ENCODE data around the gene DIO3. TPM values are rescaled to one million over a fixed set of nuclear protein-coding genes. Genes with fewer than 3 reads are reported as not detected.

Gene DIO3
- polyA plus RNA-seq, 1 experiment, result not detected

GRCh38 chr14:101562659-101563351 is 1.5 kb downstream of the DIO3 start:
- no peak overlapping the region for H3K27ac ChIP-seq (ENCODE audit: low read depth, low read length)
- peaks cover 74% of the 10 kb centered on the region for H3K27me3 ChIP-seq (ENCODE audit: control insufficient read depth, insufficient read depth, low read length)
- DNase-seq (ENCODE audit: low read depth, low spot score), result no peak
- ChIA-PET CTCF (no interaction called here), POLR2A (no interaction called here)
- no peak overlapping the region for H3K4me3 ChIP-seq (ENCODE audit: low read depth, low read length)
- TF ChIP-seq, protein P1, sequence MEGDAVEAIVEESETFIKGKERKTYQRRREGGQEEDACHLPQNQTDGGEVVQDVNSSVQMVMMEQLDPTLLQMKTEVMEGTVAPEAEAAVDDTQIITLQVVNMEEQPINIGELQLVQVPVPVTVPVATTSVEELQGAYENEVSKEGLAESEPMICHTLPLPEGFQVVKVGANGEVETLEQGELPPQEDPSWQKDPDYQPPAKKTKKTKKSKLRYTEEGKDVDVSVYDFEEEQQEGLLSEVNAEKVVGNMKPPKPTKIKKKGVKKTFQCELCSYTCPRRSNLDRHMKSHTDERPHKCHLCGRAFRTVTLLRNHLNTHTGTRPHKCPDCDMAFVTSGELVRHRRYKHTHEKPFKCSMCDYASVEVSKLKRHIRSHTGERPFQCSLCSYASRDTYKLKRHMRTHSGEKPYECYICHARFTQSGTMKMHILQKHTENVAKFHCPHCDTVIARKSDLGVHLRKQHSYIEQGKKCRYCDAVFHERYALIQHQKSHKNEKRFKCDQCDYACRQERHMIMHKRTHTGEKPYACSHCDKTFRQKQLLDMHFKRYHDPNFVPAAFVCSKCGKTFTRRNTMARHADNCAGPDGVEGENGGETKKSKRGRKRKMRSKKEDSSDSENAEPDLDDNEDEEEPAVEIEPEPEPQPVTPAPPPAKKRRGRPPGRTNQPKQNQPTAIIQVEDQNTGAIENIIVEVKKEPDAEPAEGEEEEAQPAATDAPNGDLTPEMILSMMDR (IDR thresholded peaks at IDR 0.05; ENCODE audit: low read depth, low read length), result no peak
- peaks cover 17% of the 10 kb centered on the region for H3K9me3 ChIP-seq (ENCODE audit: control insufficient read depth, insufficient read depth, low read length)

DNA sequence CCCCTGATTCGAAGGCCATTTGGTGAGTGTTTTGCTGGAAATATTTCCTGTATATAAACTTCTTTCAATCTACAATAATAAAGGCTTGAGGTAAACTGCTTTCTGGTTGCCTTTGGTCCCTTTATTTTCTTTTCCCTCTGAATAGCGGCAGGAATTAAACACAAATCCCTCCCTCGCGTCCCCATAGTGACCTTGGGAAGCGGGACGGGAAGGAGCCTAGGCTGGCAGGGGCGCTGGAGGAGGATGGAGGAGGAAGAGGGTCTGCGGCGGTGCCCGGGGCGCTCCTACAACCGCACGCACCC is 2.0 kb downstream of the DIO3 start:
- Histone ChIP-seq H3K27me3 (ENCODE audit: control insufficient read depth, insufficient read depth, low read length) (peaks cover 74% of the 10 kb centered on the region), H3K27ac (ENCODE audit: low read depth, low read length) (no peak overlapping the region), H3K4me3 (ENCODE audit: low read depth, low read length) (no peak overlapping the region), H3K9me3 (ENCODE audit: control insufficient read depth, insufficient read depth, low read length) (peaks cover 17% of the 10 kb centered on the region)
- ChIA-PET POLR2A (no interaction called here), CTCF (no interaction called here)
- DNase-seq (ENCODE audit: low read depth, low spot score), result no peak
- TF ChIP-seq, protein P1 (IDR thresholded peaks at IDR 0.05; ENCODE audit: low read depth, low read length), result no peak

DNA sequence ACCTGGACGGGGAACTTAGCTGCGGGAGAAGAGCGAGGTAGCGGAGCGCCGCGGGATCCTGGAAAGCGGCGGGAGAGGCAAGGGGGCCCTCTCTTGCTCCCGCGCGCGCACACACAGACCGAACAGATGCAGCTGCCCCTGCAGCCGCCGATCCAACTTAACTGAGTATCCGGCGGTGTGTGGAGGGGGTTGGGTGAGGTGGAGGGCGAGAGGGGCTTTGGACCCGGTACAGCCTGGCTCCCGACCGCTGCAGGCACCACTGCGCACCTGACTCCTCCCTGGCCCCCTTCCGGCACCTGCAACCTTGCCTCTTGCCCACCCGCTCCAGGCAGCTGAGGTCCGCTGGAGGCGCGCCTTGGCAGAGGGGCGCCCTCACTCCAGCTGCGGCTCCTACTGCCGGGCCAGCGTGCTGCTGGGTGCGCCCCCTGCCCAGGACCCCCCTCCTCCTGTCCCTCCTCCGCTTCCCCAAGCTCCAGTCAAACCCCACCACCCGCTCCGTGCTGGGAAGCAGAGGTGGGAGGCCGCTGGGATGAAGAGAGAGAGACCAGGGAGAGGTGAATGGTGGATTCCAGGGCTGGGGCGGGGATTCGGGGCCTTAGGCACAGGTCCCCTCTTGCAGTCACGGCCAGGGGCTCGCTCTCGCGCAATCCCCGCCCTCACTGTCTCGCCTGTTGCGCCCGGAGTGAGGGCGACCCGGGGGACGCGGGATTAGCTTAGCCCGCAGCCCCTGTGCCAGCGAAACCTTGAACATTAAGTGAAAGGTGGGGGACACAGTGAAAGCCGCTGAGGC is 2.6 kb downstream of the DIO3 start:
- Histone ChIP-seq H3K9me3 (ENCODE audit: control insufficient read depth, insufficient read depth, low read length) (peaks cover 17% of the 10 kb centered on the region), H3K27ac (ENCODE audit: low read depth, low read length) (no peak overlapping the region), H3K4me3 (ENCODE audit: low read depth, low read length) (no peak overlapping the region), H3K27me3 (ENCODE audit: control insufficient read depth, insufficient read depth, low read length) (peaks cover 71% of the 10 kb centered on the region)
- DNase-seq (ENCODE audit: low read depth, low spot score), result no peak
- POLR2A ChIA-PET, result no interaction called here
- CTCF ChIA-PET, result no interaction called here
- TF ChIP-seq, protein P1 (IDR thresholded peaks at IDR 0.05; ENCODE audit: low read depth, low read length), result no peak

GRCh38 chr14:101564444-101564776 is 3.1 kb downstream of the DIO3 start:
- peaks cover 17% of the 10 kb centered on the region for H3K9me3 ChIP-seq (ENCODE audit: control insufficient read depth, insufficient read depth, low read length)
- DNase-seq (ENCODE audit: low read depth, low spot score), result no peak
- H3K27me3 ChIP-seq (ENCODE audit: control insufficient read depth, insufficient read depth, low read length), result peaks cover 66% of the 10 kb centered on the region
- POLR2A ChIA-PET, result interaction anchor here (0.7 kb wide), 1 partner anchor 432 kb away, joined by 3 read pairs; no protein-coding TSS in a partner anchor
- TF ChIP-seq, protein P1 (IDR thresholded peaks at IDR 0.05; ENCODE audit: low read depth, low read length), result no peak
- H3K4me3 ChIP-seq (ENCODE audit: low read depth, low read length), result no peak overlapping the region
- CTCF ChIA-PET, result no interaction called here
- no peak overlapping the region for H3K27ac ChIP-seq (ENCODE audit: low read depth, low read length)

All from AG04450 (cell line).